Liver (tissue), 9 donors: ENCODE measurements around the gene FOSL2. TPM values are rescaled to one million over a fixed set of nuclear protein-coding genes. Genes with fewer than 3 reads are reported as not detected.

Source experiments
- DNase-seq: peaks from one replicate; pipeline ENCODE4 v3.0.0-alpha.2; 2017; ENCODE audit warnings: low spot score
- H3K27ac ChIP-seq, 2 donors: one replicate each; pipeline ENCODE4 v1.7.0; 2013; ENCODE audit warnings: inconsistent platforms in 2 of 2, low read length in 2 of 2, control low read depth in 1 of 2, low read depth in 1 of 2, mild to moderate bottlenecking in 1 of 2
- H3K27me3 ChIP-seq, 4 donors: one replicate each; pipeline versions ENCODE4 v1.6.1 to v1.7.0; 2013; ENCODE audit warnings: low read length in 3 of 4, inconsistent platforms in 1 of 4, mild to moderate bottlenecking in 1 of 4, moderate library complexity in 1 of 4; ENCODE audit not compliant: control insufficient read depth in 4 of 4, insufficient read depth in 4 of 4
- H3K36me3 ChIP-seq, 4 donors: one replicate each; pipeline versions ENCODE4 v1.6.1 to v1.7.0; 2013; ENCODE audit warnings: low read length in 3 of 4, mild to moderate bottlenecking in 3 of 4, low read depth in 1 of 4, moderate library complexity in 1 of 4; ENCODE audit not compliant: control insufficient read depth in 4 of 4, insufficient read depth in 3 of 4
- H3K4me1 ChIP-seq, 4 donors: one replicate each; pipeline versions ENCODE4 v1.6.1 to v1.7.0; 2013; ENCODE audit warnings: low read length in 3 of 4, mild to moderate bottlenecking in 3 of 4, moderate library complexity in 1 of 4; ENCODE audit not compliant: control insufficient read depth in 4 of 4, insufficient read depth in 4 of 4
- H3K4me3 ChIP-seq, 3 donors: one replicate each; pipeline versions ENCODE4 v1.6.1 to v1.7.0; 2013; ENCODE audit warnings: low read length in 3 of 3, control low read depth in 1 of 3, low read depth in 1 of 3, mild to moderate bottlenecking in 1 of 3
- H3K9ac ChIP-seq, 2 donors: one replicate each; pipeline ENCODE4 v1.7.0; 2013; ENCODE audit warnings: low read length in 2 of 2, mild to moderate bottlenecking in 2 of 2, moderate library complexity in 2 of 2, control low read depth in 1 of 2, low read depth in 1 of 2
- H3K9me3 ChIP-seq, 4 donors: one replicate each; pipeline versions ENCODE4 v1.6.1 to v1.7.0; 2013; ENCODE audit warnings: low read length in 3 of 4; ENCODE audit not compliant: control insufficient read depth in 4 of 4
- ATF3 ChIP-seq: IDR thresholded peaks from 2 replicates; pipeline ENCODE4 v1.6.1; 2016; ENCODE audit warnings: antibody characterized with exemption
- CTCF ChIP-seq: fragments of 150-350 bp; IDR thresholded peaks from 2 replicates; pipeline ENCODE4 v1.5.1; 2017; ENCODE audit warnings: improper control_type of control experiment, low read depth, low read length; ENCODE audit not compliant: missing input control
- EGR1 ChIP-seq, 2 donors: IDR thresholded peaks; 2 replicates each; pipeline ENCODE4 v1.6.1; 2016 to 2018; ENCODE audit warnings: antibody characterized with exemption in 2 of 2, low read depth in 2 of 2
- FOXA1 ChIP-seq: IDR thresholded peaks from 2 replicates; pipeline ENCODE4 v1.6.1; 2016; ENCODE audit warnings: antibody characterized with exemption
- FOXA2 ChIP-seq: IDR thresholded peaks from 2 replicates; pipeline ENCODE4 v1.6.1; 2016; ENCODE audit warnings: antibody characterized with exemption
- GABPA ChIP-seq, 2 donors: IDR thresholded peaks in 1 of 2; conservative IDR thresholded peaks in 1 of 2; 2 replicates each; pipeline ENCODE4 v1.6.1; 2016; ENCODE audit warnings: antibody characterized with exemption in 2 of 2, mild to moderate bottlenecking in 1 of 2, moderate library complexity in 1 of 2
- HNF4A ChIP-seq, 2 donors: conservative IDR thresholded peaks; 2 replicates each; pipeline ENCODE4 v1.6.1; 2016; ENCODE audit warnings: antibody characterized with exemption in 2 of 2, mild to moderate bottlenecking in 2 of 2
- HNF4G ChIP-seq: IDR thresholded peaks from 2 replicates; pipeline ENCODE4 v1.6.1; 2016; ENCODE audit warnings: antibody characterized with exemption
- JUND ChIP-seq, 2 donors: IDR thresholded peaks; 2 replicates each; pipeline ENCODE4 v1.6.1; 2016; ENCODE audit warnings: antibody characterized with exemption in 2 of 2
- MAX ChIP-seq: IDR thresholded peaks from 2 replicates; pipeline ENCODE4 v1.6.1; 2016; ENCODE audit warnings: antibody characterized with exemption
- NR2F2 ChIP-seq: IDR thresholded peaks from 2 replicates; pipeline ENCODE4 v1.6.1; 2016; ENCODE audit warnings: antibody characterized with exemption
- RAD21 ChIP-seq, 2 donors: IDR thresholded peaks; 2 replicates each; pipeline ENCODE4 v1.6.1; 2016; ENCODE audit warnings: antibody characterized with exemption in 2 of 2, mild to moderate bottlenecking in 2 of 2
- REST ChIP-seq: IDR thresholded peaks from 2 replicates; pipeline ENCODE4 v1.6.1; 2016; ENCODE audit warnings: antibody characterized with exemption, mild to moderate bottlenecking
- RXRA ChIP-seq, 2 donors: IDR thresholded peaks; 2 replicates each; pipeline ENCODE4 v1.6.1; 2017 to 2018; ENCODE audit warnings: antibody characterized with exemption in 2 of 2, mild to moderate bottlenecking in 1 of 2
- SP1 ChIP-seq: IDR thresholded peaks from 2 replicates; pipeline ENCODE4 v1.6.1; 2018; ENCODE audit warnings: antibody characterized with exemption, mild to moderate bottlenecking
- TAF1 ChIP-seq: conservative IDR thresholded peaks from 2 replicates; pipeline ENCODE4 v1.6.1; 2016; ENCODE audit warnings: antibody characterized with exemption, mild to moderate bottlenecking
- YY1 ChIP-seq: IDR thresholded peaks from 2 replicates; pipeline ENCODE4 v1.6.1; 2016; ENCODE audit warnings: antibody characterized with exemption, mild to moderate bottlenecking
- ZBTB33 ChIP-seq: IDR thresholded peaks from 2 replicates; pipeline ENCODE4 v1.6.1; 2016; ENCODE audit warnings: antibody characterized with exemption
- WGBS: extraction: QIAGEN DNeasy Blood & Tissue Kit; methylation state at CpG from one replicate; pipeline ENCODE4 v1.1.7; 2013; 5-methylcytosine and 5-hydroxymethylcytosine counted together
- polyA plus RNA-seq, 2 donors: library from polyadenylated mRNA; stranded (reverse) in 1 of 2; unstranded in 1 of 2; fragments of 200-250 nt in 1 of 2; fragments of >200 nt in 1 of 2; fragmentation: Nextera tagmentation in 1 of 2; extraction: Ambion mirVana in 1 of 2; gene quantifications; one replicate each; pipeline versions ENCODE4 v1.2.1 to v1.2.3, GENCODE V29; 2013 to 2015
- total RNA-seq, 2 donors: library from RNA; depleted of rRNA; stranded (reverse); fragments of >200 nt; gene quantifications; one replicate each; pipeline ENCODE4 v1.2.3, GENCODE V29; 2014
- donor health status: healthy.
- donor health status: healthy.
- donor health status: healthy.
- donor health status: healthy.
- donor health status: healthy.

Gene FOSL2
- total and polyA plus RNA-seq, 4 donors: 1.9 to 10.7 (median 2.6) TPM

- Histone ChIP-seq H3K27ac (no peak overlapping the region), H3K9ac (no peak overlapping the region), H3K36me3 (no peaks in the 10 kb centered on the region), H3K9me3 (no peaks in the 10 kb centered on the region), H3K4me1 (peaks cover 0 to 7% (median 3%) of the 10 kb centered on the region in 4 donors), H3K27me3 (no peaks in the 10 kb centered on the region), H3K4me3 (no peak overlapping the region)
- TF ChIP-seq FOXA1: no peak
- no peak for TF ChIP-seq EGR1 (IDR thresholded peaks at IDR 0.05; ENCODE audit: low read depth in 2 of 2)
- no peak for TF ChIP-seq SP1
- no peak for TF ChIP-seq ZBTB33
- TF ChIP-seq JUND (IDR thresholded peaks at IDR 0.05): no peak
- no peak for TF ChIP-seq YY1
- TF ChIP-seq HNF4A (conservative IDR thresholded peaks at IDR 0.05): no peak
- no peak for TF ChIP-seq HNF4G
- TF ChIP-seq GABPA (IDR thresholded peaks at IDR 0.05 in 1 of 2, conservative IDR thresholded peaks at IDR 0.05 in 1 of 2): no peak
- TF ChIP-seq RAD21 (IDR thresholded peaks at IDR 0.05): no peak
- TF ChIP-seq FOXA2: no peak
- TF ChIP-seq RXRA (IDR thresholded peaks at IDR 0.05): no peak
- TF ChIP-seq REST: no peak
- no peak for TF ChIP-seq NR2F2
- TF ChIP-seq TAF1: no peak
- no peak for TF ChIP-seq MAX
- TF ChIP-seq ATF3: no peak
- TF ChIP-seq CTCF: no peak
- no peak for DNase-seq
- WGBS: 95% methylated on average over 17 of the region's 17 CpGs
Measured at GRCh38 chr2:28350196-28350595, 42.5 kb upstream of the FOSL2 start.
